Measurements from ENCODE around the gene ESRRA.

Gene ESRRA

GRCh38 chr11:64341429-64341828, 36.1 kb downstream of the ESRRA start:
- no peaks in the 10 kb centered on the region for H3K27me3 ChIP-seq (ENCODE audit: insufficient read depth, low read length)
- H3K79me1 ChIP-seq (ENCODE audit: low read length), result peaks cover 6% of the 10 kb centered on the region
- H3K14ac ChIP-seq (ENCODE audit: low read length), result no peak overlapping the region
- H2BK12ac ChIP-seq (ENCODE audit: low read length), result no peak overlapping the region
- H2BK120ac ChIP-seq (ENCODE audit: insufficient read depth, low read length, poor library complexity), result no peak overlapping the region
- no peak overlapping the region for H3K4me3 ChIP-seq (ENCODE audit: low read depth, low read length)
- no peak overlapping the region for H2AFZ ChIP-seq (ENCODE audit: insufficient read depth, low read length, poor library complexity)
- no peak overlapping the region for H3K9ac ChIP-seq (ENCODE audit: low read length)
- no CpG with 5 or more reads among the region's 21 CpGs for WGBS (ENCODE audit: extremely low coverage, insufficient coverage, insufficient read length)
- no peak overlapping the region for H4K91ac ChIP-seq (ENCODE audit: low read depth, low read length)
- no peaks in the 10 kb centered on the region for H3K36me3 ChIP-seq (ENCODE audit: control insufficient read depth in 1 of 2, insufficient read depth in 2 of 2, low read length in 2 of 2)
- H3K9me3 ChIP-seq (ENCODE audit: insufficient read depth, low read depth, low read length), result peaks cover 3% of the 10 kb centered on the region
- DNase-seq, result no peak
- no peak overlapping the region for H2BK5ac ChIP-seq (ENCODE audit: low read depth, low read length, poor library complexity)
- H3K4ac ChIP-seq (ENCODE audit: low read depth, low read length), result no peak overlapping the region
- no peak overlapping the region for H3K4me2 ChIP-seq (ENCODE audit: low read length)
- H3K27ac ChIP-seq (ENCODE audit: low read depth, low read length), result no peak overlapping the region
- H4K8ac ChIP-seq (ENCODE audit: low read depth, low read length), result no peak overlapping the region
- no peak overlapping the region for H2AK5ac ChIP-seq (ENCODE audit: low read length)
- no peak overlapping the region for H3K23ac ChIP-seq (ENCODE audit: low read length)
- H3K18ac ChIP-seq (ENCODE audit: low read length), result no peak overlapping the region
- peaks cover 2% of the 10 kb centered on the region for H3K79me2 ChIP-seq (ENCODE audit: control insufficient read depth, insufficient read depth, low read length, poor library complexity)
- H3K4me1 ChIP-seq (ENCODE audit: control insufficient read depth in 1 of 2, insufficient read depth in 2 of 2, low read length in 2 of 2), result peaks cover 6% of the 10 kb centered on the region in 2 experiments
- no peak overlapping the region for H4K12ac ChIP-seq (ENCODE audit: low read depth, low read length)

- H3K27me3 ChIP-seq (ENCODE audit: insufficient read depth, low read length), result no peaks in the 10 kb centered on the region
- DNase-seq, result peak; percentile 94
- H3K79me1 ChIP-seq (ENCODE audit: low read length), result peaks cover 6% of the 10 kb centered on the region
- H3K14ac ChIP-seq (ENCODE audit: low read length), result peak overlapping the region; percentile 69
- peak overlapping the region; percentile 41 for H3K4me2 ChIP-seq (ENCODE audit: low read length)
- peaks cover 3% of the 10 kb centered on the region for H3K9me3 ChIP-seq (ENCODE audit: insufficient read depth, low read depth, low read length)
- no peak overlapping the region for H2BK5ac ChIP-seq (ENCODE audit: low read depth, low read length, poor library complexity)
- no peak overlapping the region for H2BK12ac ChIP-seq (ENCODE audit: low read length)
- H4K12ac ChIP-seq (ENCODE audit: low read depth, low read length), result peak overlapping the region; percentile 79
- H2BK120ac ChIP-seq (ENCODE audit: insufficient read depth, low read length, poor library complexity), result peak overlapping the region; percentile 37
- no peak overlapping the region for H3K27ac ChIP-seq (ENCODE audit: low read depth, low read length)
- H3K79me2 ChIP-seq (ENCODE audit: control insufficient read depth, insufficient read depth, low read length, poor library complexity), result peaks cover 2% of the 10 kb centered on the region
- H3K18ac ChIP-seq (ENCODE audit: low read length), result peak overlapping the region; percentile 58
- H2AK5ac ChIP-seq (ENCODE audit: low read length), result peak overlapping the region; percentile 21
- H4K91ac ChIP-seq (ENCODE audit: low read depth, low read length), result peak overlapping the region; percentile 48
- H3K4me1 ChIP-seq (ENCODE audit: control insufficient read depth in 1 of 2, insufficient read depth in 2 of 2, low read length in 2 of 2), result peaks cover 6 to 7% of the 10 kb centered on the region in 2 experiments
- peak overlapping the region; percentile 82 for H4K8ac ChIP-seq (ENCODE audit: low read depth, low read length)
- no peak overlapping the region for H3K4me3 ChIP-seq (ENCODE audit: low read depth, low read length)
- peak overlapping the region; percentile 81 for H2AFZ ChIP-seq (ENCODE audit: insufficient read depth, low read length, poor library complexity)
- no CpG with 5 or more reads among the region's 55 CpGs for WGBS (ENCODE audit: extremely low coverage, insufficient coverage, insufficient read length)
- no peak overlapping the region for H3K23ac ChIP-seq (ENCODE audit: low read length)
- no peak overlapping the region for H3K9ac ChIP-seq (ENCODE audit: low read length)
- H3K36me3 ChIP-seq (ENCODE audit: control insufficient read depth in 1 of 2, insufficient read depth in 2 of 2, low read length in 2 of 2), result no peaks in the 10 kb centered on the region
- H3K4ac ChIP-seq (ENCODE audit: low read depth, low read length), result peak overlapping the region; percentile 58
Observed at GRCh38 chr11:64341851-64342791, 36.8 kb downstream of the ESRRA start.

DNA sequence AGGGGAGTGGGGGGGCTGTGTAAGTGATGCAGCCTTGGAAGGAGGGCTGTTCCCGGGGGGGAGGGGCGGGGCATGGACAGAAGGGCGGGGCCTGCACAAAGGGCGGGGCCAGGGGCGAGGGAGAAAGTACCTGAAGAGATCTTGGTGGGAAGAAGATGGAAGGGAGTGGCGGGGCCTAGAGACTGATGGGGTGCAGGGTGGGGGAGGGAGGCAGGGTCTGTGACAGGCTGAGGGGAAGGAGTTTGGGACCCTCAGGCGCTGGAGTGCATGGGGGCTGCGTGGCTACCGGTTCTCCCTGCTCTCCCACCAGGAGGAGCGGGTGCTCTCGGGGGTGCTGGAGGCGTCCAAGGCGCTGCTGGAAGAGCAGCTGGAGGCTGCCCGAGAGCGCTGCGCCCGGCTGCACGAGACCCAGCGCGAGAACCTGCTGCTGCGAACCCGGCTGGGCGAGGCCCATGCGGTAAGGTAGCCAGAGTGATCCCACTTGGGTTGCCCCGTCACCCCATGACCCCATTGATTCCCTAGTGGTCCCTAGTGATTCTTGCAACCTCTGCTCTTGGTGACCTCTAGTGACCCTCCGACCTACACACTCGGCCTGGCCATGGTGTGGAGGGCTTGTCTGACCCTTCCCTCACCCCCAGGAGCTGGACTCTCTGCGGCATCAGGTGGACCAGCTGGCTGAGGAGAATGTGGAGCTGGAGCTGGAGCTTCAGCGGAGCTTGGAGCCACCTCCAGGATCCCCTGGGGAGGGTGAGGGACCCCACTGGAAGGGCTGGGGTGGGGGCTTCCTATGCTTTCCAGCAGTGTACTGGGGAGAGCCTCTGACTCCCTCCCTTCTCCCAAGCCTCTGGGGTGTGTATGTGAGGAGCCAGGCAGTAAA, 37.8 kb downstream of the ESRRA start:
- Histone ChIP-seq H3K4me1 (ENCODE audit: control insufficient read depth in 1 of 2, insufficient read depth in 2 of 2, low read length in 2 of 2) (peaks cover 6 to 11% of the 10 kb centered on the region in 2 experiments), H4K8ac (ENCODE audit: low read depth, low read length) (no peak overlapping the region), H3K14ac (ENCODE audit: low read length) (no peak overlapping the region), H3K9ac (ENCODE audit: low read length) (no peak overlapping the region), H4K12ac (ENCODE audit: low read depth, low read length) (no peak overlapping the region), H3K4ac (ENCODE audit: low read depth, low read length) (no peak overlapping the region), H3K79me2 (ENCODE audit: control insufficient read depth, insufficient read depth, low read length, poor library complexity) (peaks cover 2% of the 10 kb centered on the region), H2BK120ac (ENCODE audit: insufficient read depth, low read length, poor library complexity) (no peak overlapping the region), H2AK5ac (ENCODE audit: low read length) (peak overlapping the region; percentile 20), H3K18ac (ENCODE audit: low read length) (no peak overlapping the region), H3K36me3 (ENCODE audit: control insufficient read depth in 1 of 2, insufficient read depth in 2 of 2, low read length in 2 of 2) (no peaks in the 10 kb centered on the region), H3K4me2 (ENCODE audit: low read length) (no peak overlapping the region), H3K27ac (ENCODE audit: low read depth, low read length) (no peak overlapping the region), H3K27me3 (ENCODE audit: insufficient read depth, low read length) (no peaks in the 10 kb centered on the region), H3K9me3 (ENCODE audit: insufficient read depth, low read depth, low read length) (peaks cover 3% of the 10 kb centered on the region), H2BK5ac (ENCODE audit: low read depth, low read length, poor library complexity) (no peak overlapping the region), H3K23ac (ENCODE audit: low read length) (no peak overlapping the region), H2AFZ (ENCODE audit: insufficient read depth, low read length, poor library complexity) (no peak overlapping the region), H4K91ac (ENCODE audit: low read depth, low read length) (no peak overlapping the region), H2BK12ac (ENCODE audit: low read length) (no peak overlapping the region), H3K79me1 (ENCODE audit: low read length) (peaks cover 6% of the 10 kb centered on the region), H3K4me3 (ENCODE audit: low read depth, low read length) (no peak overlapping the region)
- no peak for DNase-seq
- no CpG with 5 or more reads among the region's 29 CpGs for WGBS (ENCODE audit: extremely low coverage, insufficient coverage, insufficient read length)

- no peak overlapping the region for H4K12ac ChIP-seq (ENCODE audit: low read depth, low read length)
- H3K14ac ChIP-seq (ENCODE audit: low read length), result no peak overlapping the region
- peak in 1 of 2 donors; percentile 32 for DNase-seq
- peaks cover 8 to 11% of the 10 kb centered on the region in 2 experiments for H3K4me1 ChIP-seq (ENCODE audit: control insufficient read depth in 1 of 2, insufficient read depth in 2 of 2, low read length in 2 of 2)
- H3K9me3 ChIP-seq (ENCODE audit: insufficient read depth, low read depth, low read length), result peaks cover 3% of the 10 kb centered on the region
- peak overlapping the region; percentile 20 for H2AK5ac ChIP-seq (ENCODE audit: low read length)
- H2BK120ac ChIP-seq (ENCODE audit: insufficient read depth, low read length, poor library complexity), result no peak overlapping the region
- no peak overlapping the region for H3K4ac ChIP-seq (ENCODE audit: low read depth, low read length)
- no peak overlapping the region for H4K8ac ChIP-seq (ENCODE audit: low read depth, low read length)
- no peak overlapping the region for H2BK12ac ChIP-seq (ENCODE audit: low read length)
- no peak overlapping the region for H3K27ac ChIP-seq (ENCODE audit: low read depth, low read length)
- H3K79me2 ChIP-seq (ENCODE audit: control insufficient read depth, insufficient read depth, low read length, poor library complexity), result peaks cover 2% of the 10 kb centered on the region
- no peak overlapping the region for H3K18ac ChIP-seq (ENCODE audit: low read length)
- peaks cover 6% of the 10 kb centered on the region for H3K79me1 ChIP-seq (ENCODE audit: low read length)
- H3K4me3 ChIP-seq (ENCODE audit: low read depth, low read length), result no peak overlapping the region
- H4K91ac ChIP-seq (ENCODE audit: low read depth, low read length), result no peak overlapping the region
- no peak overlapping the region for H3K4me2 ChIP-seq (ENCODE audit: low read length)
- WGBS (ENCODE audit: extremely low coverage, insufficient coverage, insufficient read length), result no CpG with 5 or more reads among the region's 18 CpGs
- H3K23ac ChIP-seq (ENCODE audit: low read length), result no peak overlapping the region
- H3K27me3 ChIP-seq (ENCODE audit: insufficient read depth, low read length), result no peaks in the 10 kb centered on the region
- H3K9ac ChIP-seq (ENCODE audit: low read length), result no peak overlapping the region
- H2BK5ac ChIP-seq (ENCODE audit: low read depth, low read length, poor library complexity), result no peak overlapping the region
- H2AFZ ChIP-seq (ENCODE audit: insufficient read depth, low read length, poor library complexity), result no peak overlapping the region
- no peaks in the 10 kb centered on the region for H3K36me3 ChIP-seq (ENCODE audit: control insufficient read depth in 1 of 2, insufficient read depth in 2 of 2, low read length in 2 of 2)
Observed at GRCh38 chr11:64343767-64344559, 38.6 kb downstream of the ESRRA start.
